Measurements from ENCODE around the gene KCNG3.

Gene KCNG3

DNA sequence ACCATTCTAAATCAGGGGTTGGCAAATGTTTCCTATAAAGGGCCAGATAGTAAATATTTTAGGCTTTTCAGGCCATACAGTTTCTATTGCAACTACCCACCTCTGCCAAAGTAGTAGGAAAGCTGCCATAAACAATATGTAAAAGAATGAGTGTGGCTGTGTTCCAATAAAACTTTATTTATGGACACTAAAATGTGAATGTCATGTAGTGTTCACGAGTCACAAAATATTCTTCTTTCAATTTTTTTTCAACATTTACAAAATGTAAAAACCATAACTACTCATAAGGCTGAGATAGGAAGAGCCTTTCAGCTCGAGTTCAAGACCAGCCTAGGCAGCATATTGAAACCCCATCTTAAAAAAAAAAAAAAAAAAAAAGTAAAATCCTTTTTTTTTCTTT lies 13.4 kb downstream of the KCNG3 start:
- FAIRE-seq: no peak

- FAIRE-seq: no peak
Observed at GRCh38 chr2:42474765-42475454, 18.9 kb downstream of the KCNG3 start.

DNA sequence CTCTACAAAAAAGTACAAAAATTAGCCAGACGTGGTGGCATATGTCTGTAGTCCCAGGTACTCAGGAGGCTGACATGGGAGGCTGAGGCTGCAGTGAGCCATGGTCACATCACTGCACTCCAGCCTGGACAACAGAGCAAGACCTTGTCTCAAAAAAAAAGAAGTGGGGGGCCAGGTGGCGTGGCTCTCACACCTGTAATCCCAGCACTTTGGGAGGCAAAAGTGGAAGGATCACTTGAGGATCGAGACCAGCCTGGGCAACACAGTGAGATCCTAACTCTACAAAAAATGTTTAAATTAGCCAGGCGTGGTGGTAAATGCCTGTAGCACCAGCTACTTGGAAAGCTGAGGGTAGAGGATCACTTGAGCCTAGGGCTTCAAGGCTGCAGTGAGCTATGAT lies 23.1 kb downstream of the KCNG3 start:
- FAIRE-seq: no peak

- FAIRE-seq: no peak
Observed at GRCh38 chr2:42464631-42465030, 29.2 kb downstream of the KCNG3 start.

- FAIRE-seq: no peak
Observed at GRCh38 chr2:42463570-42463969, 30.2 kb downstream of the KCNG3 start.

GRCh38 chr2:42459296-42459695 lies 34.5 kb downstream of the KCNG3 start:
- no peak for FAIRE-seq

DNA sequence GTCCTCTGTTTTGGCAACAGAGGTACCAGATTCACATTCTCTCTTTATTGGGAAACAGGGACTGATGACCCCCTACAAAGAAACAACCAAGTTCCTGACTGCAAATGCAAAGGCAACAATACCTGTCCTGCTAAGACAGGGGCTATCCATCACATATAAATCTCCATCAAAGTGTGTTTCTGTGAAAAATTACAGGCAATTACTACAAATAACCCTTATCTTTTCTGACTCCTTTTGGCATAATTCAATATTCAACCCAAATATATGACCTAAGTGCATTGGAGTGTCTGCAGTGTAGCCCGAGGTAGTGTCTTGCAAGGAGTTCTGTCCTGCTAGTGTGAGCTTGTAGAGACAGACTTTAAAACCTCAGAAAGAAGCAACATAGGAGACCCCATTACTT lies 35.4 kb downstream of the KCNG3 start:
- FAIRE-seq: no peak

- peak; percentile 78 for FAIRE-seq
Observed at GRCh38 chr2:42457011-42457410, 36.8 kb downstream of the KCNG3 start.

DNA sequence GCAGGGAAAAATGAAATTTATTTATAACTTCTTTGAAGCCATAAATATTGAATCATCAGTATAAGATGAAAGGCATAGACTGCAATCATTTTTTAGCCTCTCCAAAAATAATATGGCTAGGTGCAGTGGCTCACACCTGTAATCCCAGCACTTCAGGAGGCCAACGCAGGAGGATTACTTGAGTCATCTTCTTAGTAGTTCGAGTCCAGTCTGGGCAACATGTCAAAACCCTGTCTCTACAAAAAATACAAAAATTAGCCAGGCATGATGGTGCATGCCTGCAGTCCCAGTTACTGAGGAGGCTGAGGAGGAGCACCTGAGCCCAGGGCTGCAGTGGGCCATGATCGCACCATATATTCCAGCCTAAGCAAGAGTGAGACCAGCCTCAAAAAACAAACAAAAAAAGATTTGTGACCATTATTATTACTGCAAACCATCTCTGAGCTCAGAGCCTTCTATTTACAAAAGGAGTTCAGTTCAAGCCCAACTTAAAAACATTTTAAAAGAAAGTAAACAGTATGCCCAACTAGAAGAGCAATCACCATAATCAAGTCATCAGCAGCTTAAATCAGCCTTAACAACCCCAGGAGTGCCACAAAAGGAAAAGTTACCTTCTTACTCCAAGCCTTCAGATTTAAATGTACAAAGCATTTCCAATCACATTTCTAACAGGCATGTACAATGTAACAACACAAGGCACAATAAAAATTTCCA lies 37.5 kb downstream of the KCNG3 start:
- no peak for FAIRE-seq

GRCh38 chr2:42452545-42452944 lies 41.2 kb downstream of the KCNG3 start:
- FAIRE-seq: no peak

DNA sequence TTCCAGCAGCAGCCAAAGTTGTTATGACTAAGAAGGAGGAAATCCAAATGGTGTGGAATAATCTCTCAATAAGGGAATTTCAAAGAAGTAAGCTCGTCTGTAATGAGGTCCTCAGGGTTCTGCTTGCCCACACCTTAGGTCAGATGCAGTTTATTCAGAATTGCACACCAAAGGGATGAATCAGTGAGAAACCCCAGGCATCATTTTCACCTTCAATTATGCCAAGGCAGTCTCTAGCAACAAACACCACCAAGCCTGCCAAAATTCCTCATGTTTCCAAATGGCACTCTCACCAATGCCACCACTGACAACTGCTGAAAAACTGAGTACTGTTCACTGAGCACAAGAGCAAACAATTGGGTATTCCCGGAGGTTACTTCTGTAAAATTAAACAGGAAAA lies 43.6 kb downstream of the KCNG3 start:
- FAIRE-seq: no peak

DNA sequence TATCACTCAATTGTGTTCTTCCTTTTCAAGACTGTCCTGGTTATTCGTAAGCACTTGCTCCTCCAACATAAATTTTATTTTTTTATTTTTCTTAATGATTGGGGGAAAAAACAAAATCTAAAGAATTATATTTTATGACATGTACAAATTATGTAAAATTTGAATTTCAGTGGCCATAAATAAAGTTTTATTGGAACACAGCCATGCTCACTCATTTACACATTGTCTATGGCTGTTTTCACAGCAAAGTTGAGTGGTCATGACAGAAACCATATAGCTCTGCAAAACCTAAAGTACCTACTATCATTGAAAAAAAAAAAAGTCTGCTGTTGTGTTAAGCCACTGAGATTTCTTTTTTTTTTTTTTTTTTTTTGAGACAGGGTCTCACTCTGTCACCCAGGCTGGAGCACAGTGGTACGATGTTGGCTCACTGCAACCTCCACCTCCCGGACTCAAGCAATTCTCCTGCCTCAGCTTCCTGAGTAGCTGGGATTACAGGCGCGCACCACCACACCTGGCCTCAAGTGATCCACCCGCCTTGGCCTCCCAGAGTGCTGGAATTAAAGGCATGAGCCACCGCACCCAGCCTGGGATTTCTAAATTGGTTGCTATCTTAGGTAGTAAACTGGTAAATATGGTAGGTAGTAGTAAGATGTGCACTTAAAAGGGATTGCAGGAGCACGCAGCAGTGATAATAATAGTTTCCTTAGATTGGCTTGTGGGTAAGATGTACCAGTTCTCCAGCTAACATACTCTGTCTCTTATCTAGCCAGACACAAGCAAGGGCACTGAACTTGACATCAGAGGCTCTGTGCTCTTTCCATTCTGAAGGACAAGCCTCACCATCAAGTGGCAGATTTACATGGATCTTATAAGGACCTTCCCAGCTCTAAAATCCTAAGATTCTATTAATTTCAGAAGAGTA lies 44.4 kb downstream of the KCNG3 start:
- no peak for FAIRE-seq

DNA sequence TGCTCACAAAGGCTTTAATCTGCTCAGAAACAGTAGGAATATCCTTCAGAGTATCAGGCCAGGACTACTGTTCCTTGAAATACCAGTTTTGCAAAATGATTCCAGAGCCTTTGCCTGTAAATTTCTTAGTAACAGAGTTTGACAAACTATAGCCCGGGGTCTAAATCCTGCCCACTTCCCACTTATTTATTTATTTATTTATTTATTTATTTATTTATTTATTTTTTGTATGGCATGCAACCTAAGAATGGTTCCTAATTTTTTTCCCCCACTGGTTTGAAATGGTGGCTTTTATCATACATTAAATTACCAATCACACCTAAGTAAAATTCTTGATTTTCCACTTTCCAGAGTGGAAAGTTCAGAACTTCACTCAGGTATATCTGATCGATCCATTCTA lies 45.6 kb downstream of the KCNG3 start:
- FAIRE-seq: no peak

DNA sequence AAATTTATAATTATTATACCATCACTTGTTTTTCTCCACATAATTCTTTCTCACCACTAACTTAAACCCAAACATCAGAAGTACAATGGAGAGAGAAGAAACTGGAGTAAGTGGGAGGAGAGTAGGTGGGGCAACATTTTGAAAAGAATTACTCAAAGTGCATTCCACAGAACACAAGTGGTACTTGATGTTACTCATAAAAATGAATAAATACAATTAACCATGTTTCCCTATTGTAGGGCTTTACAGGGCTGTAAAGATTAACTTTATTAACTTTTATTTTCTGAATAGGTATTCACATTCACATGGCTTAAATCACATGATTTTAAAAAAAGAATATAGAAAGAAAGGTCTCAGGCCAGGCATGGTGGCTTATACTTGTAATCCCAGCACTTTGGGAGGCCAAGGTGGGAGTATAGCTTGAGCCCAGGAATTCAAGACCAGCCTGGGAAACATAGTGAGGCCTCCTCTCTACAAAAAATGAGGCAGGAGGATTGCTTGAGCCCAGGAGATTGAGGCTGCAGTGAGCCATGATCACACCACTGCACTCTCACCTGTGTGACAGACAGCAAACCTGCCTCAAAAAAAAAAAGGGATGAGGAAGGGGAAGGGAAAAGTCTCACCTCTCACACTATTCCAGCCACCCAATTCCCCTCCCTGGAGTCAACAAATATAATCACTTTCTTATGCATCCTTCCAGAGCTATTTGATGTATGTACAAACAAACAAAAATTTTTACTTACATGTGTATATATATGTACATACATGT lies 47.1 kb downstream of the KCNG3 start:
- FAIRE-seq: no peak

DNA sequence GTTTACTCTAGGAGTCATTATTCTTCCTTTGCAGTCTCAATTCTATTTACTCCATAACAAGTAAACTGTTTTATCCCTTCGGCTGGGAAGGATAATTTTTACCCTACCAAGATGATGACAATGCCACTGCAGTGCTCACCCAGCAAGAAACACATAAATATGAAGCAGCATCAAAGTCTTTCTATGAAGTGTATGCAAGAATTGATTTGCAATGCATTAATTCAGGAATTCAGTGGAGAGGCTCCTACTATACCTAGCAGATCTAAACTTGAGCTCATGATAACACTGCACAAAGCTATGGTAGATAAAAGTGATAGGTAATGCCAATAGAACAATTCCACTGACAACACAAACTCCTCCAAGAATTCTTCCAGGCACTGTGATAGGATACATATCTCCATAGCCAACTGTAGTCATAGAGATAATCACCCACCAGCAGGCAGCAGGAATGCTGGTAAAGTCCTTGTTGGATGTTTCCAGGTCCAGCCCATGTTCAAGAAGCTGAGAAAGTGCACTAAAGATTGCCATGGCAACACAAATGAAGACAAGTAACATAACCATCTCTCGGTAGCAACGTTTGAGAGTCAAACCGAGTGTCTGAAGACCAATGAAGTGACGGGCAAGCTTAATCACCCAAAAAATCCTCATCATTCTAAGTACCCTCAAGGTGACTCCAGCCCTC lies 49.9 kb downstream of the KCNG3 start:
- FAIRE-seq: no peak

GRCh38 chr2:42442774-42443173 lies 51.0 kb downstream of the KCNG3 start:
- FAIRE-seq: no peak

- FAIRE-seq: no peak
Observed at GRCh38 chr2:42438685-42439084, 55.1 kb downstream of the KCNG3 start.

DNA sequence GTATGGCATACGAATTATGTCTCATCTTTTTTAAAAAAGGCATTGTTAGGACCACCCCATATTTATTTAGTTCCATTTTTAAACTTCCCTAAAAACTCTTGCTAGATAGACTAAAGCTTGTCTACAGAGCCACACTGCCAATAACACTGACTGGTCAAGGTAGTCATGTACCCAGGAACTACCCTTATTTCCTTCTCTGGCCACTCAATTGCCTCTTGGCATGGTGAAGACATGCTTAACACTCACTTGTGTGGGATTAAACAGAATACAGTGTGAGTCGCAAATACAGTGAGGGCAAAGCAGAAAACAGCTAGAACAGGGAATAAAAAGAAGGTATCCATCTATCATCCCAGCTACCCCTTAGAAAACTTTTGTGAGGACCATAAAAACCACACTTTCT lies 57.4 kb downstream of the KCNG3 start:
- no peak for FAIRE-seq

- FAIRE-seq: no peak
Observed at GRCh38 chr2:42435628-42436027, 58.2 kb downstream of the KCNG3 start.

- FAIRE-seq: no peak
Observed at GRCh38 chr2:42430188-42430587, 63.6 kb downstream of the KCNG3 start.

- no peak for FAIRE-seq
Observed at GRCh38 chr2:42429352-42429751, 64.4 kb downstream of the KCNG3 start.

GRCh38 chr2:42425697-42426096 lies 68.1 kb downstream of the KCNG3 start:
- no peak for FAIRE-seq

All from TTC549 (cell line).